Panc1 (cell line): ENCODE measurements around the gene FREM1. TPM values are rescaled to one million over a fixed set of nuclear protein-coding genes. Genes with fewer than 3 reads are reported as not detected.

Source experiments
- ATAC-seq: fragments of 200-7000 bp; cut with Tn5 transposase; 2 replicates; pipeline ENCODE4 v1.9.1; 2020; ENCODE audit warnings: mild to moderate bottlenecking, moderate library complexity
- BruUV-seq: library from RNA; stranded (reverse); fragments of 400-500 nt; replicated peaks from 2 replicates; lab custom pipeline; 2021; lab: Mats Ljungman, UMichigan
- CTCF ChIA-PET: fragments of 300-600 bp; sonication (Branson Sonifier 250); formaldehyde crosslinking; loops from one replicate; lab custom pipeline; 2022; ENCODE audit warnings: antibody characterized with exemption; lab: Charles Lee
- POLR2A ChIA-PET: fragments of 300-600 bp; sonication (Branson Sonifier 250); formaldehyde crosslinking; loops from one replicate; lab custom pipeline; 2022; ENCODE audit warnings: antibody characterized with exemption; lab: Charles Lee
- DNase-seq: peaks from one replicate; pipeline ENCODE4 v3.0.0-alpha.2; 2010; ENCODE audit warnings: low read depth, low spot score
- H3K27ac ChIP-seq: 2 replicates; pipeline ENCODE4 v1.5.1; 2011; ENCODE audit warnings: mild to moderate bottlenecking, low read length, inconsistent platforms
- H3K27me3 ChIP-seq: fragments of 200-500 bp; sonication (Bioruptor generic); 2 replicates; pipeline ENCODE4 v1.6.0; 2014; ENCODE audit warnings: low read length, inconsistent platforms; ENCODE audit not compliant: control insufficient read depth, insufficient read depth
- H3K36me3 ChIP-seq: fragments of 200-500 bp; sonication (Bioruptor generic); 2 replicates; pipeline ENCODE4 v1.5.1; 2014; ENCODE audit warnings: inconsistent platforms, mild to moderate bottlenecking, low read length, moderate library complexity; ENCODE audit not compliant: control insufficient read depth, insufficient read depth
- H3K4me1 ChIP-seq: 2 replicates; pipeline ENCODE4 v1.5.1; 2011; ENCODE audit warnings: inconsistent platforms, mild to moderate bottlenecking, low read length, moderate library complexity; ENCODE audit not compliant: control insufficient read depth, insufficient read depth
- H3K4me3 ChIP-seq, 2 experiments: 2 replicates each; pipeline ENCODE4 v1.5.1; 2011 to 2012; ENCODE audit warnings: low read depth in 2 of 2, low read length in 2 of 2, mild to moderate bottlenecking in 2 of 2, inconsistent platforms in 1 of 2, moderate library complexity in 1 of 2
- H3K9me3 ChIP-seq: fragments of 200-500 bp; sonication (Bioruptor generic); 2 replicates; pipeline ENCODE4 v1.5.1; 2014; ENCODE audit warnings: low read depth, mild to moderate bottlenecking, inconsistent platforms, low read length, moderate library complexity; ENCODE audit not compliant: control insufficient read depth, insufficient read depth
- CTCF ChIP-seq: fragments of 450-650 bp; IDR thresholded peaks from 2 replicates; pipeline ENCODE4 v1.5.1; 2017; ENCODE audit warnings: mild to moderate bottlenecking
- POLR2AphosphoS5 ChIP-seq: IDR thresholded peaks from 2 replicates; pipeline ENCODE4 v1.6.1; 2012; ENCODE audit warnings: mild to moderate bottlenecking, low read depth, low read length, moderate library complexity
- SIN3A ChIP-seq: IDR thresholded peaks from 2 replicates; pipeline ENCODE4 v1.6.1; 2012; ENCODE audit warnings: low read depth, mild to moderate bottlenecking, low read length, moderate library complexity, borderline replicate concordance; ENCODE audit not compliant: insufficient read depth
- TCF7L2 ChIP-seq: IDR thresholded peaks from 2 replicates; pipeline ENCODE4 v1.6.1; 2011; ENCODE audit warnings: mild to moderate bottlenecking, low read depth, low read length, inconsistent platforms
- in situ Hi-C: cut with HindIII; loops from 2 replicates; pipeline ENCODE4 v1.10.0; 2016; ENCODE audit warnings: low sequenced_read_pairs, low pct_unique_long_range_greater_than_20kb
- intact Hi-C: fragments of 100-400 bp; cut with micrococcal nuclease; formaldehyde crosslinking; loops from one replicate; pipeline ENCODE4 v1.10.0; 2022; ENCODE audit not compliant: unreplicated experiment
- total RNA-seq: library from RNA; stranded (reverse); gene quantifications from one replicate; pipeline ENCODE4 v1.2.1, GENCODE V29; 2021; ENCODE audit not compliant: unreplicated experiment
- TF ChIP-seq, protein P1 (sequence below), 2 experiments: IDR thresholded peaks; 2 replicates each; pipeline ENCODE4 v1.6.1; 2011 to 2012; ENCODE audit warnings: low read depth in 2 of 2, control low read depth in 1 of 2, low read length in 1 of 2, mild to moderate bottlenecking in 1 of 2, moderate library complexity in 1 of 2; ENCODE audit not compliant: insufficient read depth in 1 of 2

Gene FREM1
- total RNA-seq, 1 experiment from 2014 or later, result not detected

DNA sequence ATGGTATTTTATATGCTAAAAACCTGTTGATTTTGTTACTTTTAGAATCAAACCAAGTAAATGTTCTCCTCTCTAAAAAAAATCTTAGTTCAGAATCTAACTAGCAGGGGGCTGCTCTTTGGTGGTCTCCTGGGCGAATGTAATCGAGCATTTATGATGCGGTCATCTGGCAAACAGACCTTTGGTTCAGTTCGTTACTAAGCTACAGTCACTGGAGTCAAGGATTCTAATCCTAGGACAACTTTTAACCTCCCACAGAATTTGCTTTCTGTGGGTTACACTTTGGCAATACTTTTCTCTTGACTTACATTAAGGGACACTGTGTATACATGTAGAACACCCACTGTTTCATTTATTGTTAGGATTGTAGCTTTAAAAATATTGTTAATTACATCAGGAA, 26.3 kb upstream of the FREM1 start:
- H3K9me3 ChIP-seq, result no peaks in the 10 kb centered on the region
- ChIA-PET CTCF (no interaction called here), POLR2A (interaction anchor here (0.6 kb wide), 1 partner anchor 50 kb away, joined by 7 read pairs; no protein-coding TSS in a partner anchor)
- no peaks in the 10 kb centered on the region for H3K36me3 ChIP-seq
- no peaks in the 10 kb centered on the region for H3K4me1 ChIP-seq
- ATAC-seq (no peak), DNase-seq (no peak)
- in situ Hi-C loops (no loop called here), intact Hi-C loops (no loop called here)
- H3K27me3 ChIP-seq, result no peaks in the 10 kb centered on the region
- no peak overlapping the region for H3K27ac ChIP-seq
- no TSS peak for BruUV-seq
- no peak overlapping the region for H3K4me3 ChIP-seq
- TF ChIP-seq CTCF, result no peak
- no peak for TF ChIP-seq POLR2AphosphoS5
- TF ChIP-seq, protein P1, sequence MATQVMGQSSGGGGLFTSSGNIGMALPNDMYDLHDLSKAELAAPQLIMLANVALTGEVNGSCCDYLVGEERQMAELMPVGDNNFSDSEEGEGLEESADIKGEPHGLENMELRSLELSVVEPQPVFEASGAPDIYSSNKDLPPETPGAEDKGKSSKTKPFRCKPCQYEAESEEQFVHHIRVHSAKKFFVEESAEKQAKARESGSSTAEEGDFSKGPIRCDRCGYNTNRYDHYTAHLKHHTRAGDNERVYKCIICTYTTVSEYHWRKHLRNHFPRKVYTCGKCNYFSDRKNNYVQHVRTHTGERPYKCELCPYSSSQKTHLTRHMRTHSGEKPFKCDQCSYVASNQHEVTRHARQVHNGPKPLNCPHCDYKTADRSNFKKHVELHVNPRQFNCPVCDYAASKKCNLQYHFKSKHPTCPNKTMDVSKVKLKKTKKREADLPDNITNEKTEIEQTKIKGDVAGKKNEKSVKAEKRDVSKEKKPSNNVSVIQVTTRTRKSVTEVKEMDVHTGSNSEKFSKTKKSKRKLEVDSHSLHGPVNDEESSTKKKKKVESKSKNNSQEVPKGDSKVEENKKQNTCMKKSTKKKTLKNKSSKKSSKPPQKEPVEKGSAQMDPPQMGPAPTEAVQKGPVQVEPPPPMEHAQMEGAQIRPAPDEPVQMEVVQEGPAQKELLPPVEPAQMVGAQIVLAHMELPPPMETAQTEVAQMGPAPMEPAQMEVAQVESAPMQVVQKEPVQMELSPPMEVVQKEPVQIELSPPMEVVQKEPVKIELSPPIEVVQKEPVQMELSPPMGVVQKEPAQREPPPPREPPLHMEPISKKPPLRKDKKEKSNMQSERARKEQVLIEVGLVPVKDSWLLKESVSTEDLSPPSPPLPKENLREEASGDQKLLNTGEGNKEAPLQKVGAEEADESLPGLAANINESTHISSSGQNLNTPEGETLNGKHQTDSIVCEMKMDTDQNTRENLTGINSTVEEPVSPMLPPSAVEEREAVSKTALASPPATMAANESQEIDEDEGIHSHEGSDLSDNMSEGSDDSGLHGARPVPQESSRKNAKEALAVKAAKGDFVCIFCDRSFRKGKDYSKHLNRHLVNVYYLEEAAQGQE (IDR thresholded peaks at IDR 0.05; ENCODE audit: insufficient read depth in 1 of 2, low read depth in 2 of 2, low read length in 1 of 2), result no peak
- TF ChIP-seq SIN3A, result no peak
- no peak for TF ChIP-seq TCF7L2

DNA sequence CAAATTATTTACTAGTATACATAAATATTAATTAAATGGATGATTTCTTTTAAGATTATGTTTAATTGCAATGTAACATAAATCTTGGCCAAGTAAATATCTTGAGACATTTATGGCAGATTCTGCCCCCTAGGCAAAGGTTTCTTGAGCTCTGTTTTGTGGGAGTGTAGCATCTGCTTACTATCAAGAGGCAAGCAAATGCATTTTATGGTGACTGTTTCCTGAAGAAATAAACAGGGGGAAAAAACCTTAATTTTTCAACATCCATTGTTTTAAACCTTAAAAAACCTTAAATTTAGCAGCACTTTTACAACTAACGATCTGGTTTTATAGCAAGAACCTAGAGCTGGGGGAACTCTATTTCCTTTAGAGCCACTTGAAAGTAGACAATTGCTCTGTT, 25.7 kb upstream of the FREM1 start:
- no TSS peak for BruUV-seq

More for the DNA sequence above, 25.7 kb upstream of the FREM1 start:
- H3K36me3 ChIP-seq, result no peaks in the 10 kb centered on the region
- H3K4me3 ChIP-seq, result no peak overlapping the region
- TF ChIP-seq POLR2AphosphoS5 (no peak), CTCF (no peak)
- ChIA-PET POLR2A (no interaction called here), CTCF (no interaction called here)
- H3K27me3 ChIP-seq, result no peaks in the 10 kb centered on the region
- intact Hi-C loops (no loop called here), in situ Hi-C loops (no loop called here)
- H3K27ac ChIP-seq, result no peak overlapping the region
- H3K9me3 ChIP-seq, result no peaks in the 10 kb centered on the region
- DNase-seq (no peak), ATAC-seq (no peak)
- H3K4me1 ChIP-seq, result no peaks in the 10 kb centered on the region
